H54 (cell line): ENCODE results near the gene GAS7.
A peak's percentile ranks its signal among the peaks of the same experiment; 100 is the strongest.

Experiments
- DNase-seq: peaks from one replicate; pipeline ENCODE4 v3.0.0; 2011; ENCODE audit warnings: low spot score, mixed read lengths; ENCODE audit not compliant: insufficient read length
- FAIRE-seq: peaks from 3 replicates; lab custom pipeline; 2011; peaks lifted over from hg19 to GRCh38; lab: Jason Lieb, UNC
- POLR2A ChIP-seq: IDR thresholded peaks from 2 replicates; pipeline ENCODE4 v1.6.1; 2011; ENCODE audit warnings: low read depth, mild to moderate bottlenecking, low read length

GAS7 gene

DNA sequence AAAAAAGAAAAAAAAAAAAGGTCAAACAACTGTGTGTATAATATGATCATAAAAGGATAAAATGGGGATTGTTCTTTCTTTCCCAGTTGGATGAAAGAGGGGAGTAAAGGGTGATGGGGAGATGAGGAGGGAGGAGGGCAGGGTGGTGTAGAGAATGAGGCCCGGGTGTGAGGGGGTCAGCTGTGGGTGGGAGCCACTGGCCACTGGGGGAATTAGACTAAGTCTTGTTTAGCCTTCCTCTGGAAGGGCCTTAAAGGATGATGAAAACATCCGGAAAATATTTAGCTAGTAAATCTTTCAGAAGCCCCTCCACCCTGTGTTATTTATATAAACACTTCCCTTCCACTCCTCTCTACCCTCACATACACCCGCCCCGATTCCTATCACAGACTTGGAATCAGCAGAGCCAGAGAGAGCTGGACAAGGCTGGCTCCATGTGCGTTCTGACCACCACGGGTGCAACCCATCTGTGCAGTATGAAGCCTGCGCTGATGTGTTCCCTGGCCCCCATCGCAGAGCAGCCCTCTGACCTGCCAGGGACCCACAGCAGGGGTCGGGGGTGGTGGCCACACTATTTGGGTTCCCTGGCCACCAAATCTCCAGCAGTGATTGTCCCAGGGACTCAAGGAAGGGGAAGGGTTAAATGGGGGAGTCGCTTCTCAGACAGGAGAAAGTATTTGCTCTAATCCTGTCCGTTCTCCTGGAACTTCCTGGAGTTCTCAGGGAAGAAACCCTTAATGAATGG, 72.7 kb downstream of the GAS7 start:
- DNase-seq (no peak), FAIRE-seq (no peak)
- TF ChIP-seq POLR2A: no peak

- FAIRE-seq (no peak), DNase-seq (no peak)
- no peak for TF ChIP-seq POLR2A
Observed at GRCh38 chr17:10123093-10123492, 75.3 kb downstream of the GAS7 start.

DNA sequence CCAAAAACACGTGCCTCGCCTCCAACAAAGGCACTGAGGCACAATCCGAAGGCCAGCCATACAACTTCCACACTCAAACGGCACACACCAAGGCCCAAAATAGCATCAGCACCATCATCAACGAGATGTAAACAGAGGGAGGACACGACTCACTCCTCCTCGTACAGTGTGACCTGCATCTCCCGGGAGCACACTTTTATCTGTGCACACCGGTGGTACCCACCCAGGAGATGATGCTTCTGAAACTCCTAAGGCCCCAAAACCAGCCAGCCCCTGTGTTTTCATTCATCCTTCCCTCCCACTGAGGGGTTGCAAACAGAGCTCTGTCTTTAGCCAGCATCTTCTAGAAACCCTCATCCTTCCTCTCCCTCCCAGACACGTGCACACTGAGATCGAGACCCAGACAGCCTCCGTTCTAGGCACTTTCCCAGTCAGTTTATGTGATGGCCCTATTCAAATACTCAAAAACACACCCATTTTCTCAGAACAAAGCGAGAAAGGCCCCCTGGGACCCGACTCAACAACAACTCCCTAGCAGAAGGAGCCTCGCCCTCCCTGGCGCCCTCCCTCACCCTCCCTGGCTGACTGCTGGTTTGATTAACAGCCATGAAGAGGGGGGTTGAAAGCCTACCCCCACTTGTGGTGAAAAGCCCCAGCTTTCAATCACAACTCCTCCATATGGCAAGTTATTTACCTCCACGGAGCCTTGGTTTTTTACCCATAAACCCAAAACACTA, 76.3 kb downstream of the GAS7 start:
- FAIRE-seq (no peak), DNase-seq (no peak)
- no peak for TF ChIP-seq POLR2A

GRCh38 chr17:10120749-10121148, 77.7 kb downstream of the GAS7 start:
- FAIRE-seq (no peak), DNase-seq (no peak)
- no peak for TF ChIP-seq POLR2A

DNA sequence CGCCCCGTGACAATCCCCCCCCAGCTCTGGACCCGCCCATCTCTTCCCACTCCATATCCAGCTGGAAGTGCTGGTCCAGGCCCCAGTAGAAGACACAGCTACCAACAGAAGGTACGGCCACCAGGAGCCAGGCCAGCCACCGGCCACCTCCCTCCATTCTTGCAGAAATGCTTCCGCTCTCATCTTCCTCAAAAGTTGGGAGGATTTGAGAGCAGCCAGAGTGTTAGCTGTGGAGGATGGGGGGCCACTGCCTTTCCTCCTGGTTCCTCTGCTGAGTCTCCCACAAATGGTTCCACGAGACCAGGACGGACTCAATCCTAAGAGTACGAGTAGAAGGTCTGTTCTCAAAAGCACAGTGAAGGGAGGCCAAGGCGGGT, 78.3 kb downstream of the GAS7 start:
- no peak for DNase-seq
- FAIRE-seq: no peak
- no peak for TF ChIP-seq POLR2A

DNA sequence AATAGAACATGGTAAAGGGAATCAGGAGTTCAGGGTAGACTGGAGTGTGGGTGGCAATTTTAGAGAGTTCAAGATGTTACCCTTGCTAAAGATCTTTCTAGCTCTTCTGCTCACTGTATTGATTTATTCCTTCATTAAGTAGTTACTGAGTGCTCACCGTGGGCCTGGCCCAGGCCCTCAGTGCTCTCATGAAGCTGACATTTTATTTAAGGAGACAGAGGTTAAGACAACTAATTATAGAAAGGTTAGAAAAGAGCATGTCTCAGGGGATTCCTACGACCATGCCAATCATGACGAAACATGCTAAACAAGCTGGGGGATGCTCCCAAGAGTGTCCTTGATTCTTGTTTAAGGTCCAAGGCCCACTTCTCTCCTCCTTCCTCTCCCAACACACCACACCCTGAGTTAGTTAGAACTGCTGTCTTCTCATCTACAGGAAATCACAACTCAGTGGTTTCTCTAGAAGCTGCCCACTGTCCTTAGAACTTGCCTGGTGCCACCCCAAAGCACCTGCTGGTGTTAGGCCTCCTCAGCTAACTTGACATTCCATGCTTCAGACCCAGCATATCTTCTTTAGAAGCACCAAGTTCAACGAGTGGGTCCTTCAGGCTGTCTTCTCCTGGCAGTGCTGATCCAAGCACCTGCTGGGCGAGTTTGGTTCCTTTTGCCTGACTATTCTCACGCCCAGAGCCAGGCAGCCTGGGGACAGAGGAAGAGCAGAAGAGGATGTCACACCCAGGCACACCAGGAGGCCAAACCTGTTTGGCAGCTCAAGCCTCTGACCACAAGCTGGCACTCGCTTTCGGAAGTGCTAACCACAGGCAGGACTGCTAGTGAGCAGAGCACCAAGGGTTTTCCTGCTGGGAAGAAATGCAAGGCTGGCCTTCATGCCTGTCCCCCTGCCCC, 79.0 kb downstream of the GAS7 start:
- DNase-seq: no peak
- no peak for FAIRE-seq
- no peak for TF ChIP-seq POLR2A

DNA sequence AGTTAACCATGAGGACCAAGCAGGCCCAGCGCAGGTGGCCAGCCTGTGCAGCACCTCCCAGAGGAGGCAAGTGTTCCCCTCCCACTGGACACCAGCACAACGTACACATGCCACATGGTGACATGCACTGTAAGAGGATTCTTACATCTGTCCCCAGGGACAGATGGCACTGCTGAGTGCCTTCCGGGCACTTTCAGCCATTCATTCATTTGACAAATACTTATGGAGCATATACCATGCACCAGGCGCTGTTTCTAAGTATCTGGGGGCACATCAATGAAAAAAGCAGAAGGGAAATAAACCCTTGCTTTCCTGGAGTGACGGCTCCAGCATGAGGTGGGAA, 79.6 kb downstream of the GAS7 start:
- DNase-seq (no peak), FAIRE-seq (no peak)
- TF ChIP-seq POLR2A: no peak

DNA sequence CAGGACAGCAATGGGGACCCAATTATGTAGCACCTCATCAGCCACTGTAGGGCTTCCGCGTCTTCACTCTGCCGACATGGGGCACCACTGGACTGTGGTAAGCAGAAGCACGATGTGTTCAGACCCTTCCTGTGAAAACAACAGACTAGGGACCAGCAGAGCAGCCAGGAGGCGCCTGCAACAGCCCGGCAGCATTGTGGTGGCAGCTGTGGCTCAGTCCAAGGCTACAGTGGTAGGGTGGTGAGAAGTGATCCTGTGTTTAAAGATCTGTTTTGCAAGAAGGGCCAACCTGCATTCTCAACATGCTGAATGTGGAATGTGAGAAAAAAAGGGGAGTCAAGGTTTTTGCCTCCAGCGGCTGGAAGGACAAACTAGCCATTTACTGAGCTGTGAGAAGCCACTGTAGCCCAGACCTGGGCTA, 80.8 kb downstream of the GAS7 start:
- no peak for FAIRE-seq
- DNase-seq: no peak
- no peak for TF ChIP-seq POLR2A

DNA sequence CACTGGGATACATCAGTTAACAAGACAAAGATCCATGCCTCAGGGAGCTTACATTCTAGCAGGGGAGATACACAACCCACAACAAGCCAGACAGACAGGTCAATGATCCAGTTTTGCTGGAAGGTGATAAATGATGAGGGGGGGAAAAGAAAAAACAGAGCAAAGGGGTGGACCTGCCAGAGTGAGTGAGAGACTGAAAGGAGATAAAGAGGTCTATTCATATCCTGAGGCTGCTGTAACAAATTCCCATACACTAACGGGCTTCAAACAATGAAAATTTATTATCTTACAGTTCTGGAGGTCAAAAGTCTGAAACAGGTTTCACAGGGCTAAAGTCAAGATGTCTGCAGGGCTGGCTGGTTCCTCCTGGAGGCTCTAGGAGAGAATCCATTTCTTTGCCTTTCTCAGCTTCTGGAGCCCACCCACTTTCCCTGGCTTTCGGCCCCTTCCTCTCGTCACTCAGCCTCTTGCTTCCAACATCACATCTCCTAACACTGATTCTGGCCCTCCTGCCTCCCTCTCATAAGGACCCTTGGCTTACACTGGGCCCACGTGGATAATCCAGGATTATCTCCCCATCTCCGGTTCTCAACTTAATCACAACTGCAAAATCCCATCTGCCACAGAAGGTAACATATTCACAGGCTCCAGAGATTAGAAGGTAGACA, 81.5 kb downstream of the GAS7 start:
- DNase-seq: no peak
- FAIRE-seq: no peak
- TF ChIP-seq POLR2A: no peak

DNA sequence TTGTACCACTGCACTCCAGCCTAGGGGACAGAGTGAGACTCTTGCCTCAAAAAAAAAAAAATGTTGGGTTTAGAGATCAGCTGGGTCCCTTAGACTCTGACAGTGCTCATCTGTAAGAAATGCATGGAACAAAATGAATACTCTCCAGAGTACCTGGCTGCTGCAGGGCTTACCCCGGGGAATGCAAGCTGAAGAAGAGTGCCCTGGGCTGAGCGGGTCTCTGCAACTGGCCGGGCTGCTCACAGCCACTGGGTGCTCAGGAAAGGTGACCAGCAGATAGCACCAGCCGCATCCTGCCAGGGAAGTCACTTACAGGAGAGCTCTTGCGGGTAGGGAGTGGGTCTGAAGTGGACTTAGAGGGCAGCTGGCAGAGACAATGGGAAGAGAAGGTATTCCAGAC, 82.1 kb downstream of the GAS7 start:
- FAIRE-seq: no peak

DNA sequence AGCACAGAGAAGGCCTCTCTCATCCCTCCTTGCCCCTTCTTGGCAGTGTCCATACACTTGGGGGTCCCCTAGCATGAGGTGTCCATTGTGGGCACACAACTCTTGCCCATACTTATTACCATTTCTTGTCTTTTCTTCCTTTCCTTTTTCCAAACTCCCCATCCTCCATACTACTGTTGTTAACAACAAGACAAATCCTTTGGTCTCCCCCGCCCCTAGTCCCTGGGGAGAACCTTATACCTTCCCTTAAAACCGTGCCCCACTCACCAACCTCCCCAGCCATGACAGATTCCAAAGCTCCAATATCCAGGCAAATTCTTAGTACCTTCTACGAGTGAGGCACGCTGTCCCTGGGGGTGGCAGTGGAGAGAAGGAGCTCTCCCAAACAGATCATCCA, 82.9 kb downstream of the GAS7 start:
- FAIRE-seq (no peak), DNase-seq (no peak)
- TF ChIP-seq POLR2A: no peak

More for the DNA sequence above, 82.1 kb downstream of the GAS7 start:
- no peak for TF ChIP-seq POLR2A
- DNase-seq: no peak

DNA sequence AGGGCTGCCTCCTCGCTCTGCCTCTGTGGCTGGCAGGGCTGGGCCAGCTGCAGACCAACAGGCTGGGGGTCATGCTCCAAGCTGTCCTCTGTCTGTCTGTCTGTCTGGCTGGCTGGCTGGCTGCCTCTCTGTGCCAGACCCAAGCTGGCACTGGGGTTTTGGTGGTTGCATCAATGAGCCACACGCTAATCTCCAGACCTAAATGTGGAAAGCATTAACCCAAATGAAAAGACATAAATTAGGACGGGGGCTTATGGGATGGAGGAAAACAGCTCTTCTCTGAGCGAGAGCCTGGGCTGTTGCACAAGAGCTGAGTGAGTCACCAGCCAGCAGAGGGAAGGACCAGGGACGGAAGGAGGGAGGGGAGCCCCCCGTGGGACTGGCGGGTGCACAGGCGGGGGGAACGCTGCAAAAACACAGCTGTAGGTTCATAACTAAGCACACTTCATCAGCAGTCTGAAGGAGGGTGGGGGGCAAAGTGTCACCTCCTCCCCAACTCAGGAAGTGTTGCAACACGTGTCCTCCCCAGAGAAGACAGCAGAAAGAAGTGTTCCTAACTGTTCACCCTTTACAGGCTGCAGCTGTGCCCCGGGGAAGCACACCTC, 83.4 kb downstream of the GAS7 start:
- FAIRE-seq (no peak), DNase-seq (peak; percentile 53)
- no peak for TF ChIP-seq POLR2A

DNA sequence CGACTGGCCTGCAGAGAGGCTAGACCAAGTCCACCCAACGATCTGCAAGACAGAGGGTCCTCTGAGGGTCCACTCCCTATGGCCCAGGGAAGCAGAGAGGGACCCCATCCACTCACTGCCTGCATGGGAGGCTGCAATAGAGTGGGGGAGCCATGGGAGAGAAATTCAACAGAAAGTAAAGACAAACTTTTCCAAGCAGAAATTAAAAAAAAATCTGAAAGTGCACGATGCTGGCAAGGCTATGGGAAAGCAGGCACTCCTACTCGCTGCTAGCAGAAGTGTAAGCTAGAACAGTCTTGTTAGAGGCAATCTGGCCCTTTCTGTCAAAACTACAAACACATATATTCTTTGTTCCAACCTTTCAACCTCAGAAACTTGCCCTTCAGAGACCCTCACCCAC, 85.4 kb downstream of the GAS7 start:
- TF ChIP-seq POLR2A: no peak
- FAIRE-seq: no peak
- no peak for DNase-seq
